ENCODE data around the gene PTCH1. TPM values are rescaled to one million over a fixed set of nuclear protein-coding genes. Genes with fewer than 3 reads are reported as not detected.
A peak's percentile ranks its signal among the peaks of the same experiment; 100 is the strongest.

PTCH1 gene
- total RNA-seq, 2 experiments from 2014 or later, result 19.4 to 21.9 TPM

DNA sequence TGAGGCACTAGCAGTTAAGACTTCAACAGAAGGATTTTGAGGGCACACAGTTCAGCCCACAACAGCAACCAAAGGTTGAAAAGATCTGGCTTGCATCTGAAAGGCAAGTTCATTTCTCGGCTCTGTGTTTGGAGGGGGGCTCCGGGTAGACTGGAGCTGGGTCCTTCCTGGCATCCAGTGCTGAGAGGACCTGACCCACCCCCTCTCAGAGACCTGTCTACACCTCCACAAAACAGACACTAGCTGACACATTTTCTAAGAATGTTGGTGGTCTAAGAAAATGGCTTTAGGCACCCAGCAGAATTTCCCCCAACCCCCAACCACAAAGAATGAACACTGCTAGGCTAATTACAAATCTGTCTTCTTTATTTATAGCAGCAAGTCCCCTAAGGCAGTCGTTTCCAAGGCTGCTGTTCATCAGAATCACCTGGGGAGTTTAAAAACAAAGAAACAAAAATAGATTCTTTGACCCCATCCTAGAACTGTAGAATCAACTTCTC lies 6.2 kb upstream of the PTCH1 start:
- DNase-seq (no peak), ATAC-seq (ENCODE audit: low read depth) (no peak)
- peaks cover 33% of the 10 kb centered on the region for H3K27me3 Mint-ChIP-seq
- POLR2A ChIA-PET, result no interaction called here
- H3K9me3 Mint-ChIP-seq, result peaks cover 2% of the 10 kb centered on the region
- no peak overlapping the region for H3K27ac Mint-ChIP-seq
- no peaks in the 10 kb centered on the region for H3K4me1 Mint-ChIP-seq
- no peaks in the 10 kb centered on the region for H3K36me3 Mint-ChIP-seq
- H3K4me3 Mint-ChIP-seq, result no peak overlapping the region

DNA sequence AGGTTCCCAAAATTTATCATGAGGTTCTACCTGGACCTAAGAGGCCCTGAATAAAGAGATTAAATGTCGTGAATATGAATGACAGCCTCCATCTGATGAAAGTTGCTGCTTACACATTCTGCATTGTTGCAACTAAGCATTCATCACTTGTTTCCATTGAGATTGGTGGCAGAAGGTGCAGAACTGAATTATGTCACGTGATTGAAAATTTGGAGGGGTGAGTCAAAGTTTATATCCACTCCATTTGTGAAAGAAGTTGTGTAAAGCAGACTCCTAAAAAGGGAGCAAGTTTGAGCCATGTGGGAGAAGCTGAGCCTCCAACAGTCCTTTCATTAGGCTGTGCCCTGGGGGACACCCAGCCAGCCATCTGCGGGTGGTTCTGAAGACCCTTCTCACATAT lies 4.9 kb upstream of the PTCH1 start:
- Mint-ChIP-seq H3K27me3 (peaks cover 35% of the 10 kb centered on the region), H3K4me1 (peaks cover under 1% of the 10 kb centered on the region), H3K9me3 (peaks cover 2% of the 10 kb centered on the region), H3K27ac (no peak overlapping the region), H3K36me3 (no peaks in the 10 kb centered on the region), H3K4me3 (no peak overlapping the region)
- POLR2A ChIA-PET, result interaction anchor here (0.6 kb wide), 1 partner anchor 86 kb away, joined by 3 read pairs; no protein-coding TSS in a partner anchor
- ATAC-seq (ENCODE audit: low read depth), result no peak
- no peak for DNase-seq

DNA sequence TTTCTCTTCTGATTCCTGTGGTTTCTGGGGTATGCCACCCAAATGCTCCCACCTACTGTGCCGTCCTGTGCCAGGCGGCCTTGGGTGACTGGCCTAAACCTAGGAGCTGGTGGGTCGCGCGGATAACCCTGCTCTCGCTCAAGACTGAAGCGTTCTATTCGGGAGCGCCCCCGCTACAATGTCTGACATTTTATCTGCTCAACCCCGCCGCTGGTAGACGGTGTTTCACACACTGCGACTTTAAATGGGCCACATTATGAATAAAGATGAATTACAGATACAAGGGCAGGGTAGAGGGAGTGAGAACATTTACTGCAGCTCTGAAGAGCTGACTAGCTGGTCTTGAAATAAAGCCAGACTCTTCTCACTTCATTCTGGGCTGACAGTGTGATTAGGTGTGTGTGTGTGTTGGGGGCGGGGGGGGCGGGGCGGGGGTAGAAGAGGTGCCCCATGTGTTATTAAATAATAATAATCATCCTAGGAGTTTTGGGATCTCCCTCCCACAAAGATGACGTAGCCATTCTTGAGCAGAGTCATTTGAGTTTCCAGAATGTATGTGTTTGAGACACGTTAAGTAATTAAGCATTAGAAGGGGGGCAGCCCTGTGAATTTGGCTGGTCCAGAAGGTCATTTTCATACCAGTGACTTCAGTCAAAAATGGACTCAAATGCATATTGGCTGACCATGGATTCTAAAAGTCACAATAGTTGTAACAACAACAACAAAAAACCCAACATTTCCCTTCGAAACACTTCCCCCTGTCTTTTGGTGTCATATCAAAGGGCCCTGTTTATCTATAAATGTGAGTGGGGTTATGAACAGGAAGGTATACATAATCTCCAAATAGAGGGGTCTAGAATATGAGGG lies 1.0 kb upstream of the PTCH1 start:
- Mint-ChIP-seq H3K27me3 (peaks cover 56% of the 10 kb centered on the region), H3K36me3 (peaks cover 6% of the 10 kb centered on the region), H3K4me3 (no peak overlapping the region), H3K27ac (no peak overlapping the region), H3K4me1 (peaks cover 7% of the 10 kb centered on the region), H3K9me3 (peaks cover 2% of the 10 kb centered on the region)
- POLR2A ChIA-PET, result interaction anchor here (1.1 kb wide), 1 partner anchor 54 kb away, joined by 3 read pairs; no protein-coding TSS in a partner anchor
- DNase-seq, result no peak
- ATAC-seq (ENCODE audit: low read depth), result no peak

DNA sequence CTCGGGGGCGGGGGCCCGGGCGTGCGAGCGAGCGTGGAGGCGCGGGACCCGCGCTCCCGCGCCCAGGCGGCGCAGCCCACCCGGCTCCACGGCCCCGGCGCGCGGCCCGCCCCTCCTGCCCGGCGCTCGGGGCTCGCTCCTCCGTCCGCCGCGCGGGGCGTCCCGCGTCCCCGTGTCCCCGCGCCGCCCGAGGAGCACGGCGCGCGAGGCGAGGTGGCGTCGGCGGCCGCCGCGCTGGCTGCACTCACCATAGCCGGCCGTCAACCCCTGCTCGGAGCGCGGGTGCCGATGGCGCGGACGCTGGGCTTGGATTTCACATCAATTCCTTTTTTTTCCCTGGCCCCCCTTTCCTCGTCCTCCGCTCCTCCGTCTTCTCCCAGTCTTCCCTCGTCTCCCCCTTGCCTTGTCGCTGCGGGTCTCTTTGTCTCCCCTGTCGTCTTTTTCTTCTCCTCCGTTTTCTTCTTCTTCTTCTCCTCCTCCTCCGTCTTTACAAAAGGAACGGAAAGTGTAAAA lies 494 bp downstream of the PTCH1 start:
- POLR2A ChIA-PET, result interaction anchor here (1.1 kb wide), 1 partner anchor 52 kb away, joined by 3 read pairs; no protein-coding TSS in a partner anchor
- peaks cover 21% of the 10 kb centered on the region for H3K4me1 Mint-ChIP-seq
- peak overlapping the region; percentile 98 for H3K4me3 Mint-ChIP-seq
- peaks cover 2% of the 10 kb centered on the region for H3K9me3 Mint-ChIP-seq
- peak; percentile 29 for ATAC-seq (ENCODE audit: low read depth)
- H3K27ac Mint-ChIP-seq, result peak overlapping the region; percentile 84
- H3K27me3 Mint-ChIP-seq, result peaks cover 64% of the 10 kb centered on the region
- peaks cover 6% of the 10 kb centered on the region for H3K36me3 Mint-ChIP-seq
- peak; percentile 47 for DNase-seq

DNA sequence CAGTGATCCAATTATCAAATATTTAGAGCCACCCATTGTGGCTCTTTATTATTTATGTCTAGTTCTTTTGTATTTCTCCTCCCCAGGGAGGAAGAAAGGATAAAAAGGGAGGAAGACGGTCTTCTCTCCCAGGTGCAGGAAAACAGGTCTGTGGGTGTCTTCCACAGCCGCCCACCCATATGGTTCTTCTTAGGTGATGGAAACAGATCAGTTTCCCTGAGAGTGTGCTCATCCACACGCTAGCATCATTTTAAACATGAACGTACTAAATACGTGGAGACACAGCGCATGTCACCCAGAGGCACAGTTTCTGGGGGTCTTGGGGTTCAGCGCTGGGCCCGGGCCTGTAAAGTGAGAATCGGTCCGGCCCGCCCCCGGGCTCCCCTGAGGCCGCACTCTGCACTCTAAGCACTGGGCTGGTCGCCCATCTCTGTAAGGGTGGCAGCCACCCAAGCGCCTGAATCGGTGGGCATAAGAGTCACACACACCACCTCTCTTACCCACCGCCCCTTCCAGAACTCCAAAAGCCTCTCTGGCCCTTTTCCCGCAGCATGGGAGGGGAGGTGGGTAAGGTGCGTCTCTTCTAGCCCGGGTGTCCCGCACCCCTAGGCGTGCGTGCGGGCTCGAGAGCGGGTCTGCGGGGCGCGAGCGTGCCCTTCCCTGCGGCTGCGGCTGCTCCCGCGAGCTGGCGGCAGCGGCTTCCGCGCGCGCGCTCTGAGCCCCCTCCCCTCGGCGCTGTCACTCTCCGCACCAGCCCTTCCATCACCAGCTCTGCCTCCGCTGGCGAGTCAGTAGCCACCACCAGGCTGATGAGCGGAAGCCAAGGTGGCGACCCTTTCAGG lies 1.3 kb downstream of the PTCH1 start:
- peaks cover 22% of the 10 kb centered on the region for H3K4me1 Mint-ChIP-seq
- peaks cover 2% of the 10 kb centered on the region for H3K9me3 Mint-ChIP-seq
- peak; percentile 30 for ATAC-seq (ENCODE audit: low read depth)
- H3K27ac Mint-ChIP-seq, result no peak overlapping the region
- POLR2A ChIA-PET, result no interaction called here
- peak; percentile 63 for DNase-seq
- H3K36me3 Mint-ChIP-seq, result peaks cover 6% of the 10 kb centered on the region
- peaks cover 64% of the 10 kb centered on the region for H3K27me3 Mint-ChIP-seq
- peak overlapping the region; percentile 54 for H3K4me3 Mint-ChIP-seq

DNA sequence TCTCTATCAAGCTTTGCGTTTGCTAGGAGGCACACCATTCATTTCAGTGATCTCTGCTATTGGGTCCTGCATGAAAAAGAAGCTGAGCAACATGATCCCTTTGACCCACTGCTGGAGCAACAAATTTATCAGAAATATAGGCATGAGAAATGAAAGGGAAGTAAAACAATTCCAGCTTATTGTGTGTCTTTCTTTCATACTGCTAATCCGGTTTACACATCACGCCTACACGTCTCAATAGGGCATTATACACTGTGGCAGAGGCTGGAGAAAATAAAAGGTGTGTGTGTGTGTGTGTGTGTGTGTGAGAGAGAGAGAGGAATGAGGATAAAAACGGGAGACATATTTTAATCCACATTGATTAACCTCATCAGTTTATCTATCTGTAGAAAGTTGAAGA lies 2.4 kb downstream of the PTCH1 start:
- Mint-ChIP-seq H3K9me3 (no peaks in the 10 kb centered on the region), H3K4me3 (no peak overlapping the region), H3K27ac (no peak overlapping the region), H3K36me3 (peaks cover 6% of the 10 kb centered on the region), H3K4me1 (peaks cover 30% of the 10 kb centered on the region), H3K27me3 (peaks cover 66% of the 10 kb centered on the region)
- POLR2A ChIA-PET, result interaction anchor here (0.5 kb wide), 1 partner anchor 875 kb away, joined by 5 read pairs; no protein-coding TSS in a partner anchor
- no peak for ATAC-seq (ENCODE audit: low read depth)
- DNase-seq, result no peak

DNA sequence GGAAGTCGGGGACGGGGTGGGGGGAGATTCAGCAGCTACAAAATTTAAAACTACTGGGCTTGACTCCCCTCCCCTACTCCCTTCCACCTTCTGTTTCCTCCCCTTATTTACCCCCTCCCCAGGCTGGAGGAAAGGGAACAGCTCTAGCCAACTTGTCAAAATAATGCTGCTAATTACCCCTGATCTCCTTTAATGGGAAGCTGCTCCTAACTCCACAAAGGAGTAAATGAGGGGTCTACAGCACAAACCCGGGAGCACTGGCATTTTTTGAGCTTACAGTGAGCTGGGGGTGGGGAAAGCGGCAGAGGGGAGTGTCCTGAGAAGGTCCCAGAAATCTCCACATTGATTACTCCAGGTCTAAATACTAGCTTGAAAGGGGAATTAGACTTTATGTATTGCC lies 3.1 kb downstream of the PTCH1 start:
- Mint-ChIP-seq H3K4me1 (peaks cover 33% of the 10 kb centered on the region), H3K27ac (no peak overlapping the region)

DNA sequence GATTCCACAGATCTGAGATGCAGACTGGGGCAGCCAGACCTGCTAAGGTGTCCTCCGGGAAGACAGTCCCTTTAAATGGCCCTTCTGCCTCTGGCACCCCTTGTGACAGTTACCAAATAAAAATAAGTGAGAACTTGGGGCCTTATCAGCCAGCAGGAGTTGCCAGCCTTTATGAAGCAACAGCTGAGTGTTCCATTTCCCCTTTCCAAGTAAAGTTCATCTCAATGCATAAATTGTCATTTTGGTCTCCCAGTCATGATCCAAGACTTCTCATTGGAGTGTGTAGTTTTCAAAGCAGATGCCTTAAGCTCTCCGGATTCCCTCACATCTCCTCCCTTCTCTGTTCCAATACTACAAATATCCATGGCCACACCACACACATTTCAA lies 4.1 kb downstream of the PTCH1 start:
- Mint-ChIP-seq H3K9me3 (no peaks in the 10 kb centered on the region), H3K4me1 (peaks cover 35% of the 10 kb centered on the region), H3K36me3 (peaks cover 6% of the 10 kb centered on the region), H3K4me3 (peak overlapping the region; percentile 83), H3K27ac (no peak overlapping the region), H3K27me3 (peaks cover 58% of the 10 kb centered on the region)
- ATAC-seq (ENCODE audit: low read depth), result no peak
- DNase-seq, result no peak
- POLR2A ChIA-PET, result interaction anchor here (2.4 kb wide), 1 partner anchor 18 kb away, joined by 11 read pairs; no protein-coding TSS in a partner anchor

More for the DNA sequence above, 3.1 kb downstream of the PTCH1 start:
- POLR2A ChIA-PET, result interaction anchor here (0.5 kb wide), 1 partner anchor 874 kb away, joined by 5 read pairs; no protein-coding TSS in a partner anchor
- H3K4me3 Mint-ChIP-seq, result no peak overlapping the region
- H3K36me3 Mint-ChIP-seq, result peaks cover 6% of the 10 kb centered on the region
- peaks cover 61% of the 10 kb centered on the region for H3K27me3 Mint-ChIP-seq
- DNase-seq (no peak), ATAC-seq (ENCODE audit: low read depth) (no peak)
- no peaks in the 10 kb centered on the region for H3K9me3 Mint-ChIP-seq

DNA sequence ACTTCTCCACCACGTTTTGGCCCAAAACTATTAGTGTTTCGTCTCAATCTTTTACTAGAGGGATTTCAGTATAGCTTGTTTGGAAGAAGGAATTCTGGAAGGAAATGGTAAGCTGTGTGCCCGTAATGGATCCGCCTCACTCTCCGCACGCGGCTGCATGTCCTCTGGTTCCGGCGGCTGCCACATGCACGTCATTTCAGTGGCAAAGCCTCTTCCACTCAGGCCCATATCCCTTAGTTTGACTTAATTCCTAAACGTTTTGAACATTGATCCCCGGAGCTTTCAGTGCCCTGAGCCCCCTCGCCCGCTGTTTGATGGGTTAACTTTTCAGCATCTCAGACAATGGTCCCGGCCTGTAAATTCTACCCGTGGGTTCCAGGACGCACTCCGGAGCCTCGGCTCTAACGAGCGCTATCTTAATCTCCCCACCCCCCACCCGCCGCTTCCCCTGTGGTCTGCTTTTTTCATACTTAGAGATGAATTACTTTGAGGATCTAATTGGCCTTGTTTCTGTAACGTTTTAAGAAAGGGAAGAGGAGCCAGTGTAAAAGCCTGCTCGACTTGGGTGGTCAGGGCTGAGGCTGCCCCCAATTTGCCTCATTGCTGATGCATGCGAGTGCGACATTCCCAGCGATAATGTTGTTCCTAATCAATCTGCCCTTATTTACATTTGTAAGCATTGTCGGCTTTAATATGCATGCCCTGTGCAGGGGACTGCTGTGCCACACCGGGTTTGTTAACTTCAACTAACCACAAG lies 4.6 kb downstream of the PTCH1 start:
- Mint-ChIP-seq H3K36me3 (peaks cover 6% of the 10 kb centered on the region), H3K9me3 (no peaks in the 10 kb centered on the region), H3K27ac (peak overlapping the region; percentile 31), H3K4me1 (peaks cover 35% of the 10 kb centered on the region), H3K27me3 (peaks cover 53% of the 10 kb centered on the region), H3K4me3 (peak overlapping the region; percentile 83)
- DNase-seq, result peak; percentile 30
- no peak for ATAC-seq (ENCODE audit: low read depth)
- POLR2A ChIA-PET, result interaction anchor here (0.8 to 2.4 kb wide), 4 partner anchors 17 to 365 kb away, joined by 3 to 13 read pairs (median 12); no protein-coding TSS in a partner anchor

DNA sequence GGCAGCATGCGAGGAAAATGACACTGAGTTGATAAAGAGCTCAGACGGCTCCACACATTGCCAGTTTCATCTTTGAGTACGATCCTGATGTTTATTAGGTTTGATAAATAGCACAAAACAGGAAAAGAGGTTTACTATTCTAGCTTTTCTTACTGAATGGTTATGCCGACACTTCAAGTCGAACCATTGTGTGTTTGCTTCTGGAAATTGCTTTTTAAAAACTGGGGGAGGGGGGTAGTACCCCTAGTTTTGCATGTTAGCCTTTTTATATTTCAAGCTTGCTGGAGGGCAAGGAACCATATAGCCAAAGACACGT lies 5.2 kb downstream of the PTCH1 start:
- Mint-ChIP-seq H3K4me3 (peak overlapping the region; percentile 83), H3K9me3 (no peaks in the 10 kb centered on the region), H3K27me3 (peaks cover 49% of the 10 kb centered on the region), H3K36me3 (peaks cover 6% of the 10 kb centered on the region), H3K27ac (peak overlapping the region; percentile 81), H3K4me1 (peaks cover 33% of the 10 kb centered on the region)
- ATAC-seq (ENCODE audit: low read depth), result no peak
- POLR2A ChIA-PET, result interaction anchor here (0.8 to 2.4 kb wide), 4 partner anchors 17 to 365 kb away, joined by 3 to 13 read pairs (median 12); no protein-coding TSS in a partner anchor
- DNase-seq, result no peak

DNA sequence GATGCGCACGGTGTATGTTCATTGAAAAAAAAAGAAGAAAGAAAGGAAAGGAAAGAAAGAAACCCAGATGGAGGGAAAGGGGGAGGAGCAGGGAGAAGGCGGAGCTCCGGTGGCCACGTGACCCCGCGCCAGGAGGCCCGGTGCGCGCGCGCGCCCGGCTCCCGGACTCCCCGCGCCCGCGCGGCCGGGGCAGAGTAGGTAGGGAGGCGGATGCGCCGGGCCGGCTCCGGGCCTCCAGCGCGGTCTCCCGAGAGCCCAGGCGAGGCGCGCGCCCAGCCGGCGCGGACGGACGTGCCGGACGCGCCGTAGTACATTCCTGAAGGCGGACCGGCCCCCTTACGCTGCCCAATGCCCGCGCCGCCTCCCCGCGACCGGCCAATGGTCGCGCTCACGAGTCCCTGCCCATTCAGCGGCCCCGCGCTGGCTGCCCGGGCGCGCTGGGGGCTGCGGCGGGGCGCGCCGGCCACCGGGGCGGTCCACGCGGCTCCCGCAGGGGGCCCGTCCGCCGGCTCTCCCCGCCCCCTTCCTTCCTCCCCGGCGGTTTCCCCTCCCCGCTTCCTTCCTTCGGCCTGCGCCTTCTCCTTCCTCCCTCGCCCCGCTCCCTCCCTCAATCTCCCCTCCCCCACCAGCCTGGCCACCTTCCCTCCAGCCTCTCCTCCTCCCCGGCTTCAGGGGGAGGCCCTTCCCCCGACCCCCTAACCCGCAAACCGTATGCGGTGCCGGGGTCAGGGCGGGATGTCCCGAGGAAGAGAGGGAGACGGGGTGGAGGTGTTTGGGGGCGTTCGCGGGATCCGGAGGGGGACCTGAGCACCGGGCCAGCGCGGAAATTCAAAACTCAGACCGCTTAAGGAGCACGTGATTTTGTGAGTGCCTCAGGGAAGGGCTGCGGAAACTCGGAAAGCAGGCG lies 5.8 kb downstream of the PTCH1 start:
- H3K27ac Mint-ChIP-seq, result peak overlapping the region; percentile 84
- ATAC-seq (ENCODE audit: low read depth) (peak; percentile 66), DNase-seq (peak; percentile 88)
- no peaks in the 10 kb centered on the region for H3K9me3 Mint-ChIP-seq
- POLR2A ChIA-PET, result interaction anchor here (0.8 to 2.4 kb wide), 7 partner anchors 16 to 499 kb away, joined by 3 to 13 read pairs (median 3); no protein-coding TSS in a partner anchor
- H3K27me3 Mint-ChIP-seq, result peaks cover 51% of the 10 kb centered on the region
- H3K4me1 Mint-ChIP-seq, result peaks cover 31% of the 10 kb centered on the region
- H3K36me3 Mint-ChIP-seq, result peaks cover 4% of the 10 kb centered on the region
- H3K4me3 Mint-ChIP-seq, result peak overlapping the region; percentile 91
